HG03139 (cell line): ENCODE results near the gene PCDHA1.
"Not testable (repeated sequence)": the region's sequence is repeated elsewhere in the genome, so short reads cannot be mapped to it uniquely, and the experiment has no call there.

Source experiments
- ATAC-seq: cut with Tn5 transposase; IDR thresholded peaks from one replicate; pipeline ENCODE4 v1.9.1; 2021; ENCODE audit not compliant: unreplicated experiment

PCDHA1 gene

DNA sequence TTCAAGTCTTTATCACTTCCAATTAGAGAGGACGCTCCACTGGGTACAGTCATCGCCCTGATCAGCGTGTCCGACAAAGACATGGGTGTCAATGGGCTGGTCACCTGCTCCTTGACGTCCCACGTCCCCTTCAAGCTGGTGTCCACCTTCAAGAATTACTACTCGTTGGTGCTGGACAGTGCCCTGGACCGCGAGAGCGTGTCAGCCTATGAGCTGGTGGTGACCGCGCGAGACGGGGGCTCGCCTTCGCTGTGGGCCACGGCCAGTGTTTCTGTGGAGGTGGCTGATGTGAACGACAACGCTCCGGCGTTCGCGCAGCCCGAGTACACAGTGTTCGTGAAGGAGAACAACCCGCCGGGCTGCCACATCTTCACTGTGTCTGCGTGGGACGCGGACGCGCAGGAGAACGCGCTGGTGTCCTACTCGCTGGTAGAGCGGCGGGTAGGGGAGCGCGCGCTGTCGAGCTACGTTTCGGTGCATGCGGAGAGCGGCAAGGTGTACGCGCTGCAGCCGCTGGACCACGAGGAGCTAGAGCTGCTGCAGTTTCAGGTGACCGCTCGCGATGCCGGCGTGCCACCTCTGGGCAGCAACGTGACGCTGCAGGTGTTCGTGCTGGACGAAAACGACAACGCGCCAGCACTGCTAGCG, 22.4 kb downstream of the PCDHA1 start:
- ATAC-seq, result not testable (repeated sequence)

DNA sequence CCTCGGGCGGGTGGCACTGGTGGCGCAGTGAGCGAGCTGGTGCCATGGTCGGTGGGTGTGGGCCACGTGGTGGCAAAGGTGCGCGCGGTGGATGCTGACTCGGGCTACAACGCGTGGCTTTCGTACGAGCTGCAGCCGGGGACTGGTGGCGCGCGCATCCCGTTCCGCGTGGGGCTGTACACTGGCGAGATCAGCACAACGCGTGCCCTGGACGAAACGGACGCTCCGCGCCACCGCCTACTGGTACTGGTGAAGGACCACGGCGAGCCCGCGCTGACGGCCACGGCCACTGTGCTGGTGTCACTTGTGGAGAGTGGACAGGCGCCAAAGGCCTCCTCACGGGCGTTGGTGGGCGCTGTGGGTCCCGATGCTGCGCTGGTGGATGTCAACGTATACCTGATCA, 22.9 kb downstream of the PCDHA1 start:
- ATAC-seq, result no peak

DNA sequence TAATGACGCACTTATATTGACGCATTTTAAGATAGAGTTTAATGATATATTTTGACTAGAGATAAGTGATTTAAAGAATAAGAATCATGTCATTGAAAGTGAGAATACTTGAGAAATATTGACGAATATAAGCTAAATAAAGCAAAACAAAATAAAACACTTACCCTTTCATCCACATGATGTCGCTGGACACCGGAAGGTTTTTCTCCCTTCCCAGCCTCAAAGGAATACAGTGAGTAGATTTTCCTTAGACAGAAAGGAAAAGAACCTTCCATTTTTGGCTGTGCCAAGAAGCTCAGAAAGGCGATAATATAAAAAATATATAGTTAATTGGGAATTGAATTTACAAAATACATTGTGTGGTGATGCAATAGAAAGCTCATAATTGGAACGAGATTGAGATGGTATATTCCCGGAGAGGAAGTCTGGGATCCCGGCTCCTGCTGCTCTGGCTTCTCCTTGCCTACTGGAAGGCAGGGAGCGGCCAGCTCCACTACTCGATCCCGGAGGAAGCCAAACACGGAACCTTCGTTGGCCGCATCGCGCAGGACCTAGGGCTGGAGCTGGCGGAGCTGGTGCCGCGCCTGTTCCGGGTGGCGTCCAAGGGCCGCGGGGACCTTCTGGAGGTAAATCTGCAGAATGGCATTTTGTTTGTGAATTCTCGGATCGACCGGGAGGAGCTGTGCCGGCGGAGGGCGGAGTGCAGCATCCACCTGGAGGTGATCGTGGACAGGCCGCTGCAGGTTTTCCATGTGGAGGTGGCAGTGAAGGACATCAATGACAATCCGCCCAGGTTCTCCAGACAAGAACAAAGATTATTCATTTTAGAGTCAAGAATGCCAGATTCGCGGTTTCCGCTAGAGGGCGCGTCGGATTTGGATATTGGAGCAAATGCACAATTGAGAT, 35.7 kb downstream of the PCDHA1 start, which contains the start of gene PCDHA5:
Gene PCDHA5 (plus strand): TSS at position 239 of the 906 bp plus-strand sequence.
- ATAC-seq, result no peak

DNA sequence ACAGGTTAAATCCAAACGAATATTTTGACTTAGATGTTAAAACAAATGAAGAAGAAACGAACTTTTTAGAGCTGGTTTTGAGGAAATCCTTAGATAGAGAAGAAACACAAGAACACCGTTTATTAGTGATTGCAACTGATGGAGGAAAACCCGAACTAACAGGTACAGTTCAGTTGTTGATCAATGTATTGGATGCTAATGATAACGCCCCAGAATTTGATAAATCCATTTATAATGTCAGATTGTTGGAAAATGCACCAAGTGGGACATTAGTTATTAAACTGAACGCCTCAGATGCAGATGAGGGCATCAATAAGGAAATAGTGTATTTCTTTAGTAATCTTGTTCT, 36.3 kb downstream of the PCDHA1 start:
- no peak for ATAC-seq

DNA sequence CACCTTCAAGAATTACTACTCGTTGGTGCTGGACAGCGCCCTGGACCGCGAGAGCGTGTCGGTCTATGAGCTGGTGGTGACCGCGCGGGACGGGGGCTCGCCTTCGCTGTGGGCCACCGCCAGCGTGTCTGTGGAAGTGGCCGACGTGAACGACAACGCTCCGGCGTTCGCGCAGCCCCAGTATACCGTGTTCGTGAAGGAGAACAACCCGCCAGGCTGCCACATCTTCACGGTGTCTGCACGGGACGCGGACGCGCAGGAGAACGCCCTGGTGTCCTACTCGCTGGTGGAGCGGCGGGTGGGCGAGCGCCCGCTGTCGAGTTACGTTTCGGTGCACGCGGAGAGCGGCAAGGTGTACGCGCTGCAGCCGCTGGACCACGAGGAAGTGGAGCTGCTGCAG, 37.0 kb downstream of the PCDHA1 start:
- ATAC-seq, result not testable (repeated sequence)

DNA sequence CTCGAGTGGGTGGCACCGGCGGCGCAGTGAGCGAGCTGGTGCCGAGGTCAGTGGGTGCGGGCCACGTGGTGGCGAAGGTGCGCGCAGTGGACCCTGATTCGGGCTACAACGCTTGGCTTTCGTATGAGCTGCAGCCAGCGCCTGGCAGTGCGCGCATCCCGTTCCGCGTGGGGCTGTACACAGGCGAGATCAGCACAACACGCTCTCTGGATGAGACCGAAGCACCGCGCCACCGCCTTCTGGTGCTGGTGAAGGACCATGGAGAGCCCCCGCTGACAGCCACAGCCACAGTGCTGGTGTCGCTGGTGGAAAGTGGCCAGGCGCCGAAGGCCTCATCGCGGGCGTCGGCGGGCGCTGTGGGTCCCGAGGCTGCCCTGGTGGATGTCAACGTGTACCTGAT, 37.5 kb downstream of the PCDHA1 start:
- ATAC-seq, result no peak

DNA sequence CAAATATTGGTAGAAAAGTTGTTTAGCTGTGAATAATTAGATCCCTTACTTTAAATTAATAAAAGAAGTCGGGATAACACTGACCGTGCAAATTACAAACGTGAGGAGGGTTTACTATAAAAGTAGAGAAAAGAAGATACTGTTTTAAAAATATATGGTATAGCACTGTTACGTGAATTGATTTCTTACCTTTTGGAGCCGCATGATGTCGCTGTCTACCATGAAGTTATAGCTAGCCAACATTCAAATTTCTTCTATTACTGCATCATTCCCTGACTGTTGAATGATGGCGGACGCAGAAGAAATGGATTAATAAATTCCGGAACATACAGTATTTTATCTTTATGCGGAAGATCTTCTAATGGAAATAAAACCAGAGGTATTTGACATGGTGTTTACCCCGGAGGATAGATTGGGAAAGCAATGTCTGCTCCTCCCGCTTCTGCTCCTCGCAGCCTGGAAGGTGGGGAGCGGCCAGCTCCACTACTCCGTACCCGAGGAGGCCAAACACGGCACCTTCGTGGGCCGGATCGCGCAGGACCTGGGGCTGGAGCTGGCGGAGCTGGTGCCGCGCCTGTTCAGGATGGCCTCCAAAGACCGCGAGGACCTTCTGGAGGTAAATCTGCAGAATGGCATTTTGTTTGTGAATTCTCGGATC, 41.9 kb downstream of the PCDHA1 start, which contains the start of gene PCDHA6:
Gene PCDHA6 (plus strand): TSS at position 257 of the 658 bp plus-strand sequence. CDS start 132 bp downstream, at position 389.
- ATAC-seq, result no peak

DNA sequence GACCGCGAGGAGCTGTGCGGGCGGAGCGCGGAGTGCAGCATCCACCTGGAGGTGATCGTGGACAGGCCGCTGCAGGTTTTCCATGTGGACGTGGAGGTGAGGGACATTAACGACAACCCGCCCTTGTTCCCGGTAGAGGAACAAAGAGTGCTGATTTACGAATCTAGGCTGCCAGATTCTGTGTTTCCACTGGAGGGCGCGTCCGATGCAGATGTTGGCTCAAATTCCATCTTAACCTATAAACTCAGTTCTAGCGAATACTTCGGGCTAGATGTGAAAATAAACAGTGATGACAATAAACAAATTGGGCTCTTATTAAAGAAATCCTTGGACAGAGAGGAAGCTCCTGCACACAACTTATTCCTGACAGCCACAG, 42.4 kb downstream of the PCDHA1 start:
- ATAC-seq, result no peak

DNA sequence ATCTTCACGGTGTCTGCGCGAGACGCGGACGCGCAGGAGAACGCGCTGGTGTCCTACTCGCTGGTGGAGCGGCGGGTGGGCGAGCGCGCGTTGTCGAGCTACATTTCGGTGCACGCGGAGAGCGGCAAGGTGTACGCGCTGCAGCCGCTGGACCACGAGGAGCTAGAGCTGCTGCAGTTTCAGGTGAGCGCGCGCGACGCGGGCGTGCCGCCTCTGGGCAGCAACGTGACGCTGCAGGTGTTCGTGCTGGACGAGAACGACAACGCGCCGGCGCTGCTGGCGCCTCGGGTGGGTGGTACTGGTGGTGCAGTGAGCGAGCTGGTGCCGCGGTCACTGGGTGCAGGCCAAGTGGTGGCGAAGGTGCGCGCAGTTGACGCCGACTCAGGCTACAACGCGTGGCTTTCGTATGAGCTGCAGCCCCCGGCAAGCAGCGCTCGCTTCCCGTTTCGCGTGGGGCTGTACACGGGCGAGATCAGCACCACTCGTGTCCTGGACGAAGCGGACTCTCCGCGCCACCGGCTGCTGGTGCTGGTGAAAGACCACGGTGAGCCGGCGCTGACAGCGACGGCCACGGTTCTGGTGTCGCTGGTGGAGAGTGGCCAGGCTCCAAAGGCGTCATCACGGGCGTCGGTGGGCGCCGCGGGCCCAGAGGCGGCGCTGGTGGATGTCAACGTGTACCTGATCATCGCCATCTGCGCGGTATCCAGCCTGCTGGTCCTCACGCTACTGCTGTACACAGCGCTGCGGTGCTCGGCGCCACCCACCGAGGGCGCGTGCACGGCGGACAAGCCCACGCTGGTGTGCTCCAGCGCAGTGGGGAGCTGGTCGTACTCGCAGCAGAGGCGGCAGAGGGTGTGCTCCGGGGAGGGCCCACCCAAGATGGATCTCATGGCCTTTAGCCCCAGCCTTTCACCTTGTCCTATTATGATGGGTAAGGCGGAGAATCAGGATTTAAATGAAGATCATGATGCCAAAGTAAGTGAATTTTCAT, 43.9 kb downstream of the PCDHA1 start:
- not testable (repeated sequence) for ATAC-seq

DNA sequence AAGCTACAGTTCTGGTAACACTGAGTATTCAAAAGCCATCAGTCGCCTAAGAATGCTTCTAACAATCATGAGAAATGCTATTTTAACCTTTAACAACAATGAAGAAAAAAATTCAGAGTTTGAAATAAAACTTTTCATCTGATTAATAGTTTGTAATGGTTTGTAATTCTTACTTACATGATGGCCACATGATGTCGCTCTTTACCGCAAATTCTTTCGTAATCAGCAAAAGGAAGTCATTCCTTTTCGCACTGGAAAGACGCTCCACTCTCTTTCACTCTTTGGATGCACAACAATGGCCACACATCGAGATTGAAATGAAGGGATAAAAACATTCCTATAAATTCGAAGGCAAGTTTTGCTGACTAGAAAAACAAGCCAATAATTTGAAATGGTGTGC, 48.1 kb downstream of the PCDHA1 start, which contains the start of gene PCDHA7:
Gene PCDHA7 (plus strand): TSS at position 277 of the 400 bp plus-strand sequence. CDS start 115 bp downstream, at position 392.
- no peak for ATAC-seq

DNA sequence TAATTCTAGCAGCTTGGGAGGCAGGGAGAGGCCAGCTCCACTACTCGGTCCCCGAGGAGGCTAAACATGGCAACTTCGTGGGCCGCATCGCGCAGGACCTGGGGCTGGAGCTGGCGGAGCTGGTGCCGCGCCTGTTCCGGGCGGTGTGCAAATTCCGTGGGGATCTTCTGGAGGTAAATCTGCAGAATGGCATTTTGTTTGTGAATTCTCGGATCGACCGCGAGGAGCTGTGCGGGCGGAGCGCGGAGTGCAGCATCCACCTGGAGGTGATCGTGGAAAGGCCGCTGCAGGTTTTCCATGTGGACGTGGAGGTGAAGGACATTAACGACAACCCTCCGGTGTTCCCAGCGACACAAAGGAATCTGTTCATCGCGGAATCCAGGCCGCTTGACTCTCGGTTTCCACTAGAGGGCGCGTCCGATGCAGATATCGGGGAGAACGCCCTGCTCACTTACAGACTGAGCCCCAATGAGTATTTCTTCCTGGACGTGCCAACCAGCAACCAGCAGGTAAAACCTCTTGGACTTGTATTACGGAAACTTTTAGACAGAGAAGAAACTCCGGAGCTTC, 48.6 kb downstream of the PCDHA1 start:
- not testable (repeated sequence) for ATAC-seq

DNA sequence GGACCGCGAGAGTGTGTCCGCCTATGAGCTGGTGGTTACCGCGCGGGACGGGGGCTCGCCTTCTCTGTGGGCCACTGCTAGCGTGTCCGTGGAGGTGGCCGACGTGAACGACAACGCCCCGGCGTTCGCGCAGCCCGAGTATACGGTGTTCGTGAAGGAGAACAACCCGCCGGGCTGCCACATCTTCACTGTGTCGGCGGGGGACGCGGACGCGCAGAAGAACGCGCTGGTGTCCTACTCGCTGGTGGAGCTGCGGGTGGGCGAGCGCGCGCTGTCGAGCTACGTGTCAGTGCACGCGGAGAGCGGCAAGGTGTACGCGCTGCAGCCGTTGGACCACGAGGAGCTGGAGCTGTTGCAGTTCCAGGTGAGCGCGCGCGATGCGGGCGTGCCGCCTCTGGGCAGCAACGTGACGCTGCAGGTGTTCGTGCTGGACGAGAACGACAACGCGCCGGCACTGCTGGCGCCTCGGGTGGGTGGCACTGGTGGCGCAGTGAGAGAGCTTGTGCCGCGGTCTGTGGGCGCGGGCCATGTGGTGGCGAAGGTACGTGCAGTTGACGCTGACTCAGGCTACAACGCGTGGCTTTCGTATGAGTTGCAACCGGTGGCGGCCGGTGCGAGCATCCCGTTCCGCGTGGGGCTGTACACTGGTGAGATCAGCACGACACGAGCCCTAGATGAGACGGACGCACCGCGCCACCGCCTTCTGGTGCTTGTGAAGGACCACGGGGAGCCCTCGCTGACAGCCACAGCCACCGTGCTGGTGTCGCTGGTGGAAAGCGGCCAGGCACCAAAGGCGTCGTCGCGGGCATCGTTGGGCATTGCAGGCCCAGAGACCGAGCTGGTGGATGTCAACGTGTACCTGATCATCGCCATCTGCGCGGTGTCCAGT, 49.9 kb downstream of the PCDHA1 start:
- no peak for ATAC-seq

DNA sequence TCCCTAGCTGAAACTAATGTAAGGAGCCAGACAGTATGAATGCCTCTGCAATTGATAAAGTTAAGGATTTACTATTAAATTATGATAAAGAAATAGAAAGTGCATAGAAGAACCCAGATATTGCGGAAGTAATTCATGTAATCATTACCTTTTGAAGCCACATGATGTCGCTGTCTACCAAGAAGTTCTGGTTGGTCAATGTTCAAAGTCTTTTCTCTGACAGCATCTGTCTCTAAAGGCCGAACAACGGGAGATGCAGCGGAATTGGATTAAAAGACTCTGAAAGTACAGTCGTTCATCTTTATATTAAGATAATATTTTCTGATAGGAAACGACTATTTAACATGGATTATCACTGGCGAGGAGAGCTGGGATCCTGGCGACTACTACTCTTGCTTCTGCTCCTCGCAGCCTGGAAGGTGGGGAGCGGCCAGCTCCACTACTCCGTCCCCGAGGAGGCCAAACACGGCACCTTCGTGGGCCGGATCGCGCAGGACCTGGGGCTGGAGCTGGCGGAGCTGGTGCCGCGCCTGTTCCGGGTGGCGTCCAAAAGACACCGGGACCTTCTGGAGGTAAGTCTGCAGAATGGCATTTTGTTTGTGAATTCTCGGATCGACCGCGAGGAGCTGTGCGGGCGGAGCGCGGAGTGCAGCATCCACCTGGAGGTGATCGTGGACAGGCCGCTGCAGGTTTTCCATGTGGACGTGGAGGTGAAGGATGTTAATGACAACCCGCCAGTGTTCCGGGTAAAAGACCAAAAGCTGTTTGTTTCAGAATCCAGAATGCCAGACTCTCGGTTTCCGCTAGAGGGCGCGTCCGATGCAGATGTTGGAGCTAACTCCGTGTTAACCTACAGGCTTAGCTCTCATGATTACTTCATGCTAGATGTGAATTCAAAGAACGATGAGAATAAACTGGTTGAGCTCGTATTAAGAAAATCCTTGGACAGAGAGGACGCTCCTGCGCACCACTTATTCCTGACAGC, 55.3 kb downstream of the PCDHA1 start, which contains the start of gene PCDHA8:
Gene PCDHA8 (plus strand): TSS at position 210 of the 985 bp plus-strand sequence. CDS start 135 bp downstream, at position 345.
- no peak for ATAC-seq

DNA sequence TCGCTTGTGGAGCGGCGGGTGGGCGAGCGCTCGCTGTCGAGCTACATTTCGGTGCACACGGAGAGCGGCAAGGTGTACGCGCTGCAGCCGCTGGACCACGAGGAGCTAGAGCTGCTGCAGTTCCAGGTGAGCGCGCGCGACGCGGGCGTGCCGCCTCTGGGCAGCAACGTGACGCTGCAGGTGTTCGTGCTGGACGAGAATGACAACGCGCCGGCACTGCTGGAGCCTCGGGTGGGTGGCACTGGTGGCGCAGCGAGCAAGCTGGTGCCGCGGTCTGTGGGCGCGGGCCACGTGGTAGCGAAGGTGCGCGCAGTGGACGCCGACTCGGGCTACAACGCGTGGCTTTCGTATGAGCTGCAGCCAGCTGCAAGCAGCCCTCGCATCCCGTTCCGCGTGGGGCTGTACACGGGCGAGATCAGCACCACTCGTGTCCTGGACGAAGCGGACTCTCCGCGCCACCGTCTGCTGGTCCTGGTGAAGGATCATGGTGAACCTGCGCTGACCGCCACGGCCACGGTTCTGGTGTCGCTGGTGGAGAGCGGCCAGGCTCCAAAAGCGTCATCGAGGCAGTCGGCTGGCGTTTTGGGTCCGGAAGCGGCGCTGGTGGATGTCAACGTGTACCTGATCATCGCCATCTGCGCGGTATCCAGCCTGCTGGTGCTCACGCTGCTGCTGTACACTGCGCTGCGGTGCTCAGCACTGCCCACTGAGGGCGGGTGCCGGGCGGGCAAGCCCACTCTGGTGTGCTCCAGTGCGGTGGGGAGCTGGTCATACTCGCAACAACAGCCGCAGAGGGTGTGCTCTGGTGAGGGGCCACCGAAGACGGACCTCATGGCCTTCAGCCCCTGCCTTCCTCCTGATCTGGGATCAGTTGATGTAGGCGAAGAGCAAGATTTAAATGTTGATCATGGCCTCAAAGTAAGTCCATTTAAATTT, 57.1 kb downstream of the PCDHA1 start:
- ATAC-seq, result no peak

DNA sequence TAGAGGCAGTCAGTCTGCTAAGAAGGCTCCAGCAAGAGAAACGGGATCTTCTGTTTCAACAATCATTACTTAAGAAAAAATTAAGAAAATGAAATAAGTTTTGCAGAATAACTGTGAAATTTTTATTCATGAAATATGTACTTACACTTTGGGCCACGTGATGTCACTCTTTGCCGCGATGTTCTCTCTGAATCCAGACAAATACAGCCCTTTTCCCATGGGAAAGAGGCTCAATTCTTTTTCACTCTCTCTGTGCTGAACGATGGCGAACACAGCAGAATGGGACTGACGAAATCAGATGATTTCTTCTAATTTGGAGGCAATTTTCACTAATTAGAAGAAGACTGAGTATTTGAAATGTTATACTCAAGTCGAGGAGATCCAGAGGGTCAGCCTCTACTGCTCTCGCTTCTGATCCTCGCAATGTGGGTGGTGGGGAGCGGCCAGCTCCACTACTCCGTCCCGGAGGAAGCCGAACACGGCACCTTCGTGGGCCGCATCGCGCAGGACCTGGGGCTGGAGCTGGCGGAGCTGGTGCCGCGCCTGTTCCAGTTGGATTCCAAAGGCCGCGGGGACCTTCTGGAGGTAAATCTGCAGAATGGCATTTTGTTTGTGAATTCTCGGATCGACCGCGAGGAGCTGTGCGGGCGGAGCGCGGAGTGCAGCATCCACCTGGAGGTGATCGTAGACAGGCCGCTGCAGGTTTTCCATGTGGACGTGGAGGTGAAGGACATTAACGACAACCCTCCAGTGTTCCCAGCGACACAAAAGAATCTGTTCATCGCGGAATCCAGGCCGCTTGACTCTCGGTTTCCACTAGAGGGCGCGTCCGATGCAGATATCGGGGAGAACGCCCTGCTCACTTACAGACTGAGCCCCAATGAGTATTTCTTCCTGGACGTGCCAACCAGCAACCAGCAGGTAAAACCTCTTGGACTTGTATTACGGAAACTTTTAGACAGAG, 62.5 kb downstream of the PCDHA1 start, which contains the start of gene PCDHA9:
Gene PCDHA9 (plus strand): TSS at position 244 of the 964 bp plus-strand sequence. CDS start 114 bp downstream, at position 358.
- ATAC-seq, result not testable (repeated sequence)
